Neural progenitor cell (in vitro differentiated cells): ENCODE measurements around the gene IFIT2. TPM values are rescaled to one million over a fixed set of nuclear protein-coding genes. Genes with fewer than 3 reads are reported as not detected.

Source experiments
- DNase-seq: peaks from one replicate; pipeline ENCODE4 v3.0.0-alpha.2; 2016; ENCODE audit warnings: low spot score
- H2AFZ ChIP-seq: fragments of 200-600 bp; sonication (generic); replicated peaks from 2 replicates; pipeline ENCODE4 v1.6.1; 2016; ENCODE audit warnings: antibody characterized with exemption
- H3F3A ChIP-seq: fragments of 200-600 bp; sonication (generic); 2 replicates; pipeline ENCODE4 v1.6.1; 2016; ENCODE audit warnings: antibody characterized with exemption, low read depth
- H3K27ac ChIP-seq: fragments of 200-600 bp; sonication (generic); 2 replicates; pipeline ENCODE4 v1.5.1; 2016; ENCODE audit warnings: mild to moderate bottlenecking
- H3K27me3 ChIP-seq: fragments of 200-600 bp; sonication (generic); 2 replicates; pipeline ENCODE4 v1.6.1; 2016; ENCODE audit warnings: mild to moderate bottlenecking, moderate library complexity
- H3K36me3 ChIP-seq: fragments of 200-600 bp; sonication (generic); 2 replicates; pipeline ENCODE4 v1.5.1; 2016
- H3K4me1 ChIP-seq: fragments of 200-600 bp; sonication (generic); 2 replicates; pipeline ENCODE4 v1.6.1; 2016; ENCODE audit warnings: mixed run types
- H3K4me2 ChIP-seq: fragments of 200-600 bp; sonication (generic); 2 replicates; pipeline ENCODE4 v1.6.1; 2016
- H3K4me3 ChIP-seq: fragments of 200-600 bp; sonication (generic); 2 replicates; pipeline ENCODE4 v1.5.1; 2016
- H3K79me2 ChIP-seq: fragments of 200-600 bp; sonication (generic); 2 replicates; pipeline ENCODE4 v1.6.1; 2016; ENCODE audit warnings: low read depth
- H3K9ac ChIP-seq: fragments of 200-600 bp; sonication (generic); 2 replicates; pipeline ENCODE4 v1.6.1; 2016
- H3K9me3 ChIP-seq: fragments of 200-600 bp; sonication (generic); 2 replicates; pipeline ENCODE4 v1.5.1; 2016; ENCODE audit warnings: low read depth
- H4K20me1 ChIP-seq: fragments of 200-600 bp; sonication (generic); 2 replicates; pipeline ENCODE4 v1.6.1; 2016; ENCODE audit warnings: low read depth
- H3K27ac Mint-ChIP-seq: 3 replicates; pipeline ENCODE4 v1.8.0; 2021; ENCODE audit warnings: mixed read lengths
- H3K27me3 Mint-ChIP-seq: 2 replicates; pipeline ENCODE4 v1.8.0; 2022; ENCODE audit warnings: low read depth, mild to moderate bottlenecking, inconsistent platforms, moderate library complexity, mixed read lengths; ENCODE audit not compliant: insufficient read depth
- H3K36me3 Mint-ChIP-seq: 3 replicates; pipeline ENCODE4 v1.8.0; 2021; ENCODE audit warnings: mixed read lengths
- H3K4me1 Mint-ChIP-seq: 3 replicates; pipeline ENCODE4 v1.8.0; 2021; ENCODE audit warnings: mixed read lengths
- H3K4me3 Mint-ChIP-seq: 3 replicates; pipeline ENCODE4 v1.8.0; 2021; ENCODE audit warnings: mild to moderate bottlenecking, moderate library complexity, mixed read lengths
- H3K9me3 Mint-ChIP-seq: 3 replicates; pipeline ENCODE4 v1.8.0; 2020; ENCODE audit warnings: mixed read lengths
- EZH2 ChIP-seq: fragments of 200-600 bp; sonication (generic); IDR thresholded peaks from 2 replicates; pipeline ENCODE4 v1.6.1; 2017; ENCODE audit warnings: antibody characterized with exemption, mild to moderate bottlenecking, moderate library complexity
- EZH2phosphoT487 ChIP-seq: fragments of 200-600 bp; sonication (generic); IDR thresholded peaks from 2 replicates; pipeline ENCODE4 v1.6.1; 2017; ENCODE audit warnings: antibody characterized with exemption
- total RNA-seq: library from RNA; depleted of rRNA; stranded (reverse); fragments of >200 nt; gene quantifications from 2 replicates; pipeline ENCODE4 v1.2.3, GENCODE V29; 2015; ENCODE audit warnings: low replicate concordance
- TF ChIP-seq, protein P1 (sequence below): fragments of 200-600 bp; sonication (generic); IDR thresholded peaks from 2 replicates; pipeline ENCODE4 v1.5.1; 2017; ENCODE audit warnings: antibody characterized with exemption, mild to moderate bottlenecking

IFIT2 gene
- total RNA-seq, 1 donor from 2014 or later: 0.22 TPM

GRCh38 chr10:89257581-89257980 is 44.3 kb upstream of the IFIT2 start:
- no peaks in the 10 kb centered on the region for H3K4me1 ChIP-seq
- no peaks in the 10 kb centered on the region for H3K36me3 ChIP-seq
- peaks cover 10% of the 10 kb centered on the region for H3K4me1 Mint-ChIP-seq
- no peak overlapping the region for H3K4me3 ChIP-seq
- no peak overlapping the region for H3K4me2 ChIP-seq
- no peak overlapping the region for H3K27ac ChIP-seq
- no peaks in the 10 kb centered on the region for H3K79me2 ChIP-seq
- H4K20me1 ChIP-seq: no peaks in the 10 kb centered on the region
- peaks cover 1% of the 10 kb centered on the region for H3K27me3 Mint-ChIP-seq
- no peak for DNase-seq
- TF ChIP-seq, protein P1, sequence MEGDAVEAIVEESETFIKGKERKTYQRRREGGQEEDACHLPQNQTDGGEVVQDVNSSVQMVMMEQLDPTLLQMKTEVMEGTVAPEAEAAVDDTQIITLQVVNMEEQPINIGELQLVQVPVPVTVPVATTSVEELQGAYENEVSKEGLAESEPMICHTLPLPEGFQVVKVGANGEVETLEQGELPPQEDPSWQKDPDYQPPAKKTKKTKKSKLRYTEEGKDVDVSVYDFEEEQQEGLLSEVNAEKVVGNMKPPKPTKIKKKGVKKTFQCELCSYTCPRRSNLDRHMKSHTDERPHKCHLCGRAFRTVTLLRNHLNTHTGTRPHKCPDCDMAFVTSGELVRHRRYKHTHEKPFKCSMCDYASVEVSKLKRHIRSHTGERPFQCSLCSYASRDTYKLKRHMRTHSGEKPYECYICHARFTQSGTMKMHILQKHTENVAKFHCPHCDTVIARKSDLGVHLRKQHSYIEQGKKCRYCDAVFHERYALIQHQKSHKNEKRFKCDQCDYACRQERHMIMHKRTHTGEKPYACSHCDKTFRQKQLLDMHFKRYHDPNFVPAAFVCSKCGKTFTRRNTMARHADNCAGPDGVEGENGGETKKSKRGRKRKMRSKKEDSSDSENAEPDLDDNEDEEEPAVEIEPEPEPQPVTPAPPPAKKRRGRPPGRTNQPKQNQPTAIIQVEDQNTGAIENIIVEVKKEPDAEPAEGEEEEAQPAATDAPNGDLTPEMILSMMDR: no peak
- TF ChIP-seq EZH2phosphoT487: no peak
- TF ChIP-seq EZH2: no peak
- no peak overlapping the region for H3K9ac ChIP-seq
- H3K9me3 Mint-ChIP-seq: peaks cover 16% of the 10 kb centered on the region
- no peak overlapping the region for H3K4me3 Mint-ChIP-seq
- no peak overlapping the region for H2AFZ ChIP-seq
- no peaks in the 10 kb centered on the region for H3F3A ChIP-seq
- no peaks in the 10 kb centered on the region for H3K9me3 ChIP-seq
- peaks cover 3% of the 10 kb centered on the region for H3K36me3 Mint-ChIP-seq
- no peak overlapping the region for H3K27ac Mint-ChIP-seq
- no peaks in the 10 kb centered on the region for H3K27me3 ChIP-seq

- Histone ChIP-seq H3K79me2 (no peaks in the 10 kb centered on the region), H3F3A (no peaks in the 10 kb centered on the region), H2AFZ (no peak overlapping the region), H3K4me1 (no peaks in the 10 kb centered on the region), H4K20me1 (no peaks in the 10 kb centered on the region), H3K4me3 (no peak overlapping the region), H3K4me2 (no peak overlapping the region), H3K27me3 (no peaks in the 10 kb centered on the region), H3K27ac (no peak overlapping the region), H3K9ac (no peak overlapping the region), H3K36me3 (no peaks in the 10 kb centered on the region), H3K9me3 (no peaks in the 10 kb centered on the region)
- TF ChIP-seq, protein P1: no peak
- TF ChIP-seq EZH2 (no peak), EZH2phosphoT487 (no peak)
- Mint-ChIP-seq H3K27ac (no peak overlapping the region), H3K4me1 (peaks cover 10% of the 10 kb centered on the region), H3K4me3 (no peak overlapping the region), H3K9me3 (peaks cover 7% of the 10 kb centered on the region), H3K27me3 (no peaks in the 10 kb centered on the region), H3K36me3 (peaks cover 3% of the 10 kb centered on the region)
- DNase-seq: no peak
Observed at GRCh38 chr10:89258881-89259280, 43.0 kb upstream of the IFIT2 start.

GRCh38 chr10:89262086-89263051 is 39.5 kb upstream of the IFIT2 start:
- Histone ChIP-seq H3K36me3 (no peaks in the 10 kb centered on the region), H3K27ac (no peak overlapping the region), H3K79me2 (no peaks in the 10 kb centered on the region), H3K4me3 (no peak overlapping the region), H3K27me3 (no peaks in the 10 kb centered on the region), H3K4me2 (no peak overlapping the region), H3K9me3 (no peaks in the 10 kb centered on the region), H2AFZ (no peak overlapping the region), H3K9ac (no peak overlapping the region), H3K4me1 (no peaks in the 10 kb centered on the region), H4K20me1 (no peaks in the 10 kb centered on the region), H3F3A (no peaks in the 10 kb centered on the region)
- Mint-ChIP-seq H3K9me3 (no peaks in the 10 kb centered on the region), H3K27ac (no peak overlapping the region), H3K4me1 (peaks cover 14% of the 10 kb centered on the region), H3K4me3 (no peak overlapping the region), H3K27me3 (no peaks in the 10 kb centered on the region), H3K36me3 (no peaks in the 10 kb centered on the region)
- TF ChIP-seq EZH2phosphoT487 (no peak), EZH2 (no peak)
- TF ChIP-seq, protein P1: no peak
- no peak for DNase-seq
